Stimulated activated naive CD8-positive, alpha-beta T cell treated with anti-CD3 and anti-CD28 coated beads, Interleukin-15, Interleukin-2, amounts not matched to agents 100 ng/mL and 50 ng/mL, for 24 hours (primary cell): Measurements from ENCODE around the gene SAMD13.

Experiments
- H3K27ac Mint-ChIP-seq: one replicate; pipeline ENCODE4 v1.8.0; 2021; ENCODE audit warnings: mild to moderate bottlenecking, mixed read lengths
- H3K27me3 Mint-ChIP-seq: one replicate; pipeline ENCODE4 v1.8.0; 2021; ENCODE audit warnings: mixed read lengths
- H3K36me3 Mint-ChIP-seq: one replicate; pipeline ENCODE4 v1.8.0; 2021; ENCODE audit warnings: low read depth, mixed read lengths
- H3K4me1 Mint-ChIP-seq: one replicate; pipeline ENCODE4 v1.8.0; 2021; ENCODE audit warnings: low read depth, mixed read lengths
- H3K4me3 Mint-ChIP-seq: one replicate; pipeline ENCODE4 v1.8.0; 2021; ENCODE audit warnings: mild to moderate bottlenecking, mixed read lengths
- H3K9me3 Mint-ChIP-seq: one replicate; pipeline ENCODE4 v1.8.0; 2021; ENCODE audit warnings: mixed read lengths

The SAMD13 gene

DNA sequence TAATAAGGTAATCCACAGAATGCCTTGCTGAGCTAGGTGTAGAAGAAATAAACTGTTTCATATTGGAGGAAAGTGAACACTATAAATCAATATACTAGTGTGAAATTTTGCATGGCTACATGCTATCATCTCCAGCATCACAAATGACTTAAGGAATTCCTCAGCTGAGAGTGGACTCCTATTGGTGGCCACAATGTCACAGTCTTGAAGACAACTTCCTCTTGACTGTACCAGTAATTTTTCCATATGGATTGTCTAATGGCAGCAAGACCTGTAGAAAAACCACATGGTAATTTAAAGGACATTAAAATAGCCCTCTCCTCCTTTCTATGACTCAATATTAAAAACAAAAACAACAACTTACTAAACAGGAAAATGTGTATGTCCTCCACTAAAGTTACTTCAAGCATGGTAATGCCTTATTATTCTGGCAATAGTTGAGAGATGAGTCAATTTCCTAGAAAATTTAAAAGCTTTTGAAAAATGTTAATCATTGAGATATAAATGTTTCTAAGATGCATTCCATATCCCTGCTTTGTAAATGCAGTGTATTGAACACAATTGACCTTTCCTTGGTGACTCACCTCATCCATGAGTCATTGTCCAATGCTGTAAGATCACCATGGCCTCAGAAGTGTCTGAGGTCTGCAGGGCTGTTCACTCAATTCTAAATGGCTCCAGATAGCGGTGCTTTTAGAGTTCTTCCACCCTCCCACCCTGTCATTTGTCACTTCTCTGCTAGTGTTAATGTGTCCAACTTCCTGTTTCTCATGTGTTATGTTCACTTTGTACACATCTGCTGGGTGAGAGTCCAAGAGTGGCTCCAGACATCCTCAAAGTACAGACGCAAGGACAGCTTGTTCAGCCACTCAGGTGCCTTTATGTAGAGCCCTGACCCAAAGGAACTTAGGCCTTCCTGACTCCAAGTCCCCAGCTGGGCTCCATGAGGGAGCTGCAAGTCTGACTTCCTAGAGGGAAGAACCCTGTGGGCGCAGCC, 64.0 kb downstream of the SAMD13 start:
- no peaks in the 10 kb centered on the region for H3K9me3 Mint-ChIP-seq
- H3K27me3 Mint-ChIP-seq, result no peaks in the 10 kb centered on the region
- H3K36me3 Mint-ChIP-seq, result no peaks in the 10 kb centered on the region
- H3K27ac Mint-ChIP-seq, result peak overlapping the region; percentile 69
- peak overlapping the region; percentile 24 for H3K4me3 Mint-ChIP-seq
- H3K4me1 Mint-ChIP-seq, result peaks cover 15% of the 10 kb centered on the region

DNA sequence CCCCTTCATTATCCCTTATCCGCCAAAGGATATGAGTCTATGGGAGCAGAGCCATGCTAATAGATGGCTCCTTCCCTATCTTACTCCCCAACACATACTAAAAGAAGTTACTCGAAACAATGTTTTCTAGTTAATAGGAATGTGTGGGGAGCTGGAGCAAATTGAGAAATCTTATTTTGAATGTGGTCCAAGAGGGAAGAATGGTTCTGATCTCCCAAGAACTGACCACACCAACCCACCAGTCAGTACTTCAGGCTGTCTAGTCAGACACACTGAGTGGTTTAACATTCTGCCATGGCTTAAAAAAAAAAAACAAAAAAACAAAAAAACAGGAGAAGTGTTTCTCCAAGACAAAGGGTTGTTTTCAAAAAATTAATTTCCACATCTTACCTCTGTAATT, 65.3 kb downstream of the SAMD13 start:
- H3K27ac Mint-ChIP-seq, result peak overlapping the region; percentile 9
- H3K4me3 Mint-ChIP-seq, result no peak overlapping the region
- no peaks in the 10 kb centered on the region for H3K36me3 Mint-ChIP-seq
- H3K4me1 Mint-ChIP-seq, result peaks cover 15% of the 10 kb centered on the region
- no peaks in the 10 kb centered on the region for H3K9me3 Mint-ChIP-seq
- H3K27me3 Mint-ChIP-seq, result no peaks in the 10 kb centered on the region

DNA sequence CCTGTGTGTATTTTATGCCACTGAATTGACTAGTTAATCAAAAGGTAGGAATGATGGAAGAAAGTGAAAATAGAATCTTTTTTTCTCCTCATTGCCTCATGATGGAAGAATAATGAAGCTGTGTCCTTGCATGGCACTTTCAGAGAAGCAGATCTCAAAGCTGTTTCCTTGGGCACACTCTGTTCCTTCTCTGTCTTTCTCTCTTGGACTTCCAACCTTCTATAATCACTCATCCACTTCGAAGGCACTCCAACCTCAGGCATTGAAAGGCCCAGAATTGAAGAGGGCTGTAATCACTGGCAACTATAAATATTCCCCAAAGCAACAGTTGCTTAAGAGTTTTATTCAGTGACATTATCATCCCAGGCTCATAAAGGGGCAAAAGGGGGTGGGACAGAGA, 65.7 kb downstream of the SAMD13 start:
- Mint-ChIP-seq H3K27me3 (no peaks in the 10 kb centered on the region), H3K4me1 (peaks cover 15% of the 10 kb centered on the region), H3K9me3 (no peaks in the 10 kb centered on the region), H3K4me3 (no peak overlapping the region), H3K27ac (peak overlapping the region; percentile 9), H3K36me3 (no peaks in the 10 kb centered on the region)

DNA sequence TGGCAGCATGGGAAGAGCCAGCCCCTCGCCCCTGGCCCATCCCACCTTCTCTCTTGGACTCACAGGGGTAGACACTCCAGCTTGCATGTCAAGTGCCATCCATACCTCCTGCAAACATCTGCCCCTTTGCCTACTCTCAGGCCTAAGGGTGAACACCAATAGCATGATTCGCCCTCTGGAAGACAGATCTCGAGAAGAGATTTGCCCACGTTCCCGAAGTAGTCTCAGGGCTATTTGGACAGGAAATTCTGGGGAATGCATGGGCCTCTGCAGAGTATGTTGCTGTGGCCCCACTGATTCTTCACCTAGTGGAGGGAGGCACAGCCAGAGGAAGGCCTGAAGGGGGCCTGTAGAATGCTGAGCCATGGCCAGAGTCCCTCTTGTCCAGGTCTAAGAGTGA, 66.9 kb downstream of the SAMD13 start:
- H3K4me1 Mint-ChIP-seq, result peaks cover 9% of the 10 kb centered on the region
- H3K27me3 Mint-ChIP-seq, result no peaks in the 10 kb centered on the region
- H3K27ac Mint-ChIP-seq, result no peak overlapping the region
- no peaks in the 10 kb centered on the region for H3K36me3 Mint-ChIP-seq
- no peaks in the 10 kb centered on the region for H3K9me3 Mint-ChIP-seq
- H3K4me3 Mint-ChIP-seq, result no peak overlapping the region

DNA sequence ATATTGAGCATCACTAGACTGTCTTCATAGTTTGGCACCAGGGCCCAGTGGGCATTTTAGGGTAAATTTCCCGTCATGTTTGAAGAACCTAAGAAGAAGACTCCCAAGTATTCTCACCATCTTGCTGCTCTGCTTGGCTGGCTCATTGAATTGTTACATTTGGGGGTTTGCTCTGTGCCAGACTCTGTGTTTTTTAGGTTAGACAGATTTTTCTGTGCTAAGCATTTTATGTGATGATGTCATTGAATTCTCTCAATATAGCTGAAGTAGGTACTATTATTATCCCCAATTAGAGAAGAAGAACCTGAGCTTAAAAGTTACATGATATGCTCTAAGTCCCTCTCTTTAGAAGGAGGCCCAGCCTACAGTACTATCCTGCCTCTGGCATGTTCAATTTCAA, 68.8 kb downstream of the SAMD13 start:
- H3K36me3 Mint-ChIP-seq, result no peaks in the 10 kb centered on the region
- no peak overlapping the region for H3K4me3 Mint-ChIP-seq
- no peaks in the 10 kb centered on the region for H3K27me3 Mint-ChIP-seq
- no peak overlapping the region for H3K27ac Mint-ChIP-seq
- peaks cover 8% of the 10 kb centered on the region for H3K4me1 Mint-ChIP-seq
- H3K9me3 Mint-ChIP-seq, result no peaks in the 10 kb centered on the region

DNA sequence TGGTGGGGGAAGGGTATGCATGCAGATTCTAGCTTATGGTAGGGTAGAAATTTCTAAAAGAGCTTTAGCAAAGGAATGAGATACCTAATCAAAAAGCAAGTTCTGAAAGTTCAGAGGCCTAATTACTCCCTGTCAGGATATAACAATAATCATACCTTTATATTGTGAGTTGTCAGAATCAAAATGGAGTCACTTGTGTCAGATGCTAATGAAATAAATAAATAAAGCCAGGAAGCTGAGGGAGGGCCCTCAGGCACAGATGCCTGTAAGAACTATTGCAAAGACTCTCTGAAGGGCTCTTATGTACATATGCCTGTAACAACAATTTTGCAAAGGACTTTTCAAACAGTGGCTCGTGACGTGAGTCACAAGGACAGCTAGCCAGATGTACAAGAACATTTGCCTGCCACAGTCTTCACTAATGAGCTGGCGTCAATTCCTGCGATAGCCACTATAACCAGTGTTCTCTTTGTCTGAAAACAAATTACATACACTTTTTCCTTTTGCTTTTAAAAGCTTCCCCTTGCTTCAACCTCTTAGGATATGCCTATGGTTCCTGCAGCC, 69.4 kb downstream of the SAMD13 start:
- no peaks in the 10 kb centered on the region for H3K9me3 Mint-ChIP-seq
- H3K4me1 Mint-ChIP-seq, result peaks cover 1% of the 10 kb centered on the region
- no peak overlapping the region for H3K4me3 Mint-ChIP-seq
- H3K36me3 Mint-ChIP-seq, result no peaks in the 10 kb centered on the region
- no peaks in the 10 kb centered on the region for H3K27me3 Mint-ChIP-seq
- H3K27ac Mint-ChIP-seq, result no peak overlapping the region

DNA sequence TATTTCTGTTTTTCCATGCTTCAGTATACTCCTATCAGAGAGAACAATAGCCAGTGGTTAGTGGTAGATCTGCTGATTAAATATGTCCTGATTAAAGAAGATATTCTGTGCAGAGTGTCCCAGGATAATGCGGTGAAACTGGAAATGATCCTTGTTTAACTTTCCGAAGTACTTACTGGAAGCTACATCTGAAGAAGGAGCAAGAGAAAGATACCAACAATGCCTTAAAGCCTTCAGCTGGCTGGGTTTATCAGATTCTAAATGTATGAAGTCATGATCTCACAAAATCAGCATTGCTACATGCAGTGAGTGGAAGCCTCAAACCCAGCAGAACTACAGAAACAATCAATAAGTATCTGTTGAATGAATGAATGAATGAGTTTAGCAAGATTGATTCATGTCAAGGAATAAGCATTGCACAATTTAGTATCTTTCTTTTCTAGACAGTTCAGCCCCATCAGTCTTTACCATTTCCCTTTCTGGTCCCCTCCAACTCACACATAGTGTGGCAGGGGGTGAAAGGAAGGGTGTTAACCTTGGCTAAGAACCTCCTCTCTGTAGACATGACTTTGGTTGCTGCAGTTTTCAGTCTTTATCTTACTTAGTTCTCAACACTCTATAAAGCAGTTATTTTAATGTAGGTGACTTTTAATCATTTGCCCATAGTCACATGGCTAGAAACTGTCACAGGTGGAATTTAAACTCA, 72.1 kb downstream of the SAMD13 start:
- H3K4me3 Mint-ChIP-seq, result no peak overlapping the region
- no peaks in the 10 kb centered on the region for H3K27me3 Mint-ChIP-seq
- H3K4me1 Mint-ChIP-seq, result peaks cover 3% of the 10 kb centered on the region
- no peaks in the 10 kb centered on the region for H3K36me3 Mint-ChIP-seq
- H3K9me3 Mint-ChIP-seq, result no peaks in the 10 kb centered on the region
- H3K27ac Mint-ChIP-seq, result no peak overlapping the region

DNA sequence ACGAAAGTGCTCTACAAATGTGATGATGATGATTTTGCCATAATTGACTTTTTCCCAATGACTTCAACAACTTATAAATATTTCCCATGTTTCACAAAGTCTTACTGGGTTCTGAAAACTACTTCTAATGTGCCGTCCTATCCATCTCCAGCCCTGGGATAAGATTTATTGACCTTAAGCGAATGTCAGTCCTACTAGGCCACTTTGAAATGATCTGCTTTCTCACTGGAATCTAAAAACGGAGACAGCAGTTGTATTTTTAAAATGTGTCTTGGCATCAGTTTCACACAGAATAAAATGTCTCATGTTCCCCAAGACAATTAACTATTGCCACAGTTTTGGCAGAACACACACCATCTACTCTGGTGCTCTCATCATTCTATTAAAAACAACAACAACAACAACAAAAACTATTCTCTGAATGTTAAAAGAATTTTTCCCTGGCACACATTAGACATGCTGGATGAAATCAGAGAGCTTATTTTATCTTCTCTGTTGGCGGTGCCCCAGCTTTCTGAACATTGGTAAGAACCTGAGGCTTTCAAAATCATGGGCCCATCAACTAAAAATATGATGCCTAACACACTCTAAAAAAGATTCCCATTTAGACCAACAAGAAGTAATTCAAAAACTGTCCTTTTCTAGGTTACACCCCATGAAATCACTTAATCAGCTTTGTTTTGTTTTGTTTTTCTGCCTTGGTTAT, 73.6 kb downstream of the SAMD13 start:
- Mint-ChIP-seq H3K27me3 (no peaks in the 10 kb centered on the region), H3K9me3 (no peaks in the 10 kb centered on the region), H3K27ac (no peak overlapping the region), H3K4me3 (no peak overlapping the region), H3K4me1 (peaks cover 3% of the 10 kb centered on the region), H3K36me3 (no peaks in the 10 kb centered on the region)

DNA sequence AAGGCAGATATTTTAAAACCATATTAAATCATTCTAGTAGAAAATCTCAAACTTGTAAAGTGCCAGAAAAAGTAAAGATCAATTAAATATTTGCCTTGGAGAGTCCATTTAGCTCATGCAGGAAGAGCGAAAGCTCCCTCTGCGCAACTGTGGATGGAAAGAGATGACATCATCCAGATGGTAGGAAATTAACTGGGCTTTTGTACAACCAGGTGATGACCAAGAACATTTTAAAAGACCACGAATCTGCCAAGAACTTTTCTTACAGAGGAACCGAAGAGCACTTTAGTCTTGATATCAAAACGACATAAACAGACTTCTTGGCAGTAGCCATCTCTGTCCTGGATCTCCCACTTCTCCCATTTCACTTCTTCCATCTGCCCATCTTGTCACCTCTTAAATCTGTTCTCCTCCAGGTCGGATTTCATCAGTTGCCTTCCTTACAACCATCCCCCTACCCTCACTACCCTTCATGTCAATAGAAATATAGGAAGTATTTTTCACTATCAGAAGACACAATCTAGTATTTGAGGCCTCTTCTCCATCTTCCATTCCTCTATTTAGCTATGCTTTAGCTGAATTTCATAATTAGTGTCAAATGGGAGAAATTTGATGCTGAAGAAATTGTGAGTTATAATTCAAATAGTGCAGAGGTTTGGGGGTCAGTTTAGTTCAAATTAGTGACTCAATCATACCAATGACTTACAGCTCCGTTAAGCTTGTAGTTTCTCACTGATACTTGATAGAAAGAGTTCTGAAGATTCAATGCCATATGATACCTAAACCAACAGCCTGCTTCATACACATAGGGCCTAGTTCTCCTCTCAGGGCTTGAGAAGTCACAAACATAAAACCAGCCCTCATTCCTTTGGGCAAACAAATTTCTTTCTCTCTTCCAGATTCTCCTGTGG, 74.7 kb downstream of the SAMD13 start:
- Mint-ChIP-seq H3K36me3 (no peaks in the 10 kb centered on the region), H3K27ac (peak overlapping the region; percentile 14), H3K4me1 (peaks cover 3% of the 10 kb centered on the region), H3K4me3 (no peak overlapping the region), H3K9me3 (no peaks in the 10 kb centered on the region), H3K27me3 (no peaks in the 10 kb centered on the region)

DNA sequence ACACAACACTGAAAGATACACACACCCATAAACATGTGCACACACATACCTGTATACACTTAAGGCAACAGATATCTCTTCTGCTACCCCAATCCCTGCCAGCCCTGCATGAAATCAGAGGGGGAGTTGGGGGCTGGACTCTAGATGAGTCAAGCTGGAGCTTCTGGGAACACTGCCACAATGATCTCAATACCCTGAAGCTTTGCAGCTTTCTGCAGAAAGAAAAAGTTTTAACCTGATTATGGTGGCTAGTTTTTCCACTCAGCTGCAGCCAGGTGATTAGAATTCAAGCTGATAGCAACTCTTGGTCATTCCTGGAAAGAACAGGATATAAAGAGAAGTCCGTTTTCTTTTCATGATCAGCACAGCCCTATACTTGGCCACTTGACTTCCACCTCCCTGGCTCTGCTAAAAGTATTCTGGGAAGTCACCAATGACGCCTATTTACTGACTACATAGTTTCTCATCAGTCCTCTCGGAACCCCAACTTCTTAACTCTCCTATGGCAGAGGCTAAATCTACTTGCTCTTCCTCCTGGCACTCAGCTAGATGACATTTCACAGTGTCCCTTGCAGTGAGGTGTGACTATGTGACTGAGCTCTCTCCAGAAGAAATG, 76.1 kb downstream of the SAMD13 start:
- H3K27me3 Mint-ChIP-seq, result no peaks in the 10 kb centered on the region
- no peak overlapping the region for H3K27ac Mint-ChIP-seq
- peaks cover 3% of the 10 kb centered on the region for H3K4me1 Mint-ChIP-seq
- no peaks in the 10 kb centered on the region for H3K36me3 Mint-ChIP-seq
- no peaks in the 10 kb centered on the region for H3K9me3 Mint-ChIP-seq
- no peak overlapping the region for H3K4me3 Mint-ChIP-seq

DNA sequence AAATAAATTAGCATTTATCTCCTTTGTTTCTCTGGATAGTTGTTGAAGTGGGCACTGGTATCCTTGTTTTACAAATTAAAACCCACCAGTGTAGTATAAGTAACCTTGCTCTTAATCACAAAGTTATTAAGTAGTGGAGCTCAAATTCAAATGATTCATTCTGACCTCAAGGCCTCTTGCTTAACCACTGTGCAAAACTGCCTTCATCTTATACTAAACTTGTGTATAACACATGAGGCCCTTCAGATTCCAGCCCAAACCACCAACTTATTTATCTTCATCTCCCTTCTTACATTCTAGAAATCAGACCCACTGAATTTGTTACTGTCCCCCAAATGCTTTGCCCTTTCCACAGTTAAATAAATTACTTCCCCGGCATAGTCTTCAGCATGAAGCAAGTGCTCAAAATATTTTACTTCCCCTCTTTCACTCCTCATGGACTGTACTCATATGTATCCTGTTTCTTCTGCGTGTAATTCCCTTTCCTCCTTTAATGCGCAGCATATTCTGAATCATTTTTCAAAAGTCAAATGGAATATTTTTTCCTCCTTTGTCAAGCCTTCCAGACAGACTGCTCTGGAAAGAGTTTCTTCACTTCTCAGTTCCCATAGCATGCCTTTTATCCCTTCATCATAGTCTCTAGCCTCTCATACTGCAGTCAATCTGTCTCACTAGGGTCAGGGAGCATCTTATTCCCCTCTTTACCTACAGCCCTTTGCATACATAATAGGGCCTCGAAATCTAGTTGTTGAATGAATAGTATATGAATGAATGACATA, 77.8 kb downstream of the SAMD13 start:
- H3K36me3 Mint-ChIP-seq, result no peaks in the 10 kb centered on the region
- no peak overlapping the region for H3K27ac Mint-ChIP-seq
- H3K9me3 Mint-ChIP-seq, result no peaks in the 10 kb centered on the region
- H3K4me1 Mint-ChIP-seq, result peaks cover 3% of the 10 kb centered on the region
- no peak overlapping the region for H3K4me3 Mint-ChIP-seq
- H3K27me3 Mint-ChIP-seq, result no peaks in the 10 kb centered on the region

DNA sequence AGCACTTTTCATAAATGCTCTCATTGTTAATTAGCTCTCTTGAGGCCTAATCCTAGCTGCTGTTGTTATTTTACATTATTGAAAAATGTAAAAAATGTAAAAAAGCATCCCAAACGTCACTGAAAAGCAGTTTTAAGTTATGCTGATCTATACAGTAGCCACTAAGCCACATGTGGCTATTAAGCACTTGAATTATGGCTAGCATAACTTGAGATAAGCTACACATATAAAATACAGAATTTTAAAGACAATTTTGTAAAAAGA, 78.3 kb downstream of the SAMD13 start:
- no peaks in the 10 kb centered on the region for H3K9me3 Mint-ChIP-seq
- no peak overlapping the region for H3K4me3 Mint-ChIP-seq
- H3K36me3 Mint-ChIP-seq, result no peaks in the 10 kb centered on the region
- H3K27ac Mint-ChIP-seq, result no peak overlapping the region
- H3K27me3 Mint-ChIP-seq, result no peaks in the 10 kb centered on the region
- H3K4me1 Mint-ChIP-seq, result peaks cover 3% of the 10 kb centered on the region

DNA sequence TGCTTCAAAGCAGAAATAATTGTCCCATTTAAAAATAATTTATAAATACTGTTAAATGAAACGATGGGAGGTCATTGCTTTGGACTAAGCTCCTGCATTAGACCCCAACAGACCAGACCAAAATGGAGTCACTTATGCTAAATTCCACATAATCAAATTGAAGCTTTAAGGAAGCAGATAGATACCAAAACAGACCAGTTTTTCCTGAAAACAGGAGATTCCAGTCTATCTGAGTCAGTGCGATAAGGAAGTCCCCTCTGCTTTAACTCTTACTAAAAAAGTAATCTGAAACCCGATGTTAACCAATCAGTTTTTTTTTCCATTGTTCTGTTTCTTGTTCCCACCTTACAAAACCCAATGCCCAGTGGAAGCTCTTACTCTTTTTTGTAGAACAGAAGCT, 80.6 kb downstream of the SAMD13 start:
- Mint-ChIP-seq H3K4me3 (no peak overlapping the region), H3K36me3 (no peaks in the 10 kb centered on the region), H3K9me3 (no peaks in the 10 kb centered on the region), H3K4me1 (no peaks in the 10 kb centered on the region), H3K27me3 (no peaks in the 10 kb centered on the region), H3K27ac (no peak overlapping the region)
